HepG2 (cell line): ENCODE results near the gene ELMOD1. TPM values are rescaled to one million over a fixed set of nuclear protein-coding genes. Genes with fewer than 3 reads are reported as not detected.

Source experiments
- ATAC-seq: fragments of 200-7000 bp; cut with Tn5 transposase; 3 replicates; pipeline ENCODE4 v1.9.1; 2020; ENCODE audit warnings: mild to moderate bottlenecking, moderate library complexity
- BruUV-seq: library from RNA; stranded (reverse); fragments of 400-500 nt; replicated peaks from 2 replicates; lab custom pipeline; 2021; lab: Mats Ljungman, UMichigan
- CTCF ChIA-PET: fragments of 300-600 bp; formaldehyde crosslinking; extraction: SDS; loops from one replicate; lab custom pipeline; 2021; ENCODE audit warnings: low total read pairs, inconsistent platforms, low intra/inter-chr PET ratio; lab: Yijun Ruan, JAX
- POLR2A ChIA-PET: fragments of 350-600 bp; sonication (Branson Sonifier 250); formaldehyde crosslinking; loops from one replicate; lab custom pipeline; 2020; ENCODE audit warnings: antibody characterized with exemption, inconsistent platforms; lab: Yijun Ruan, JAX
- DNase-seq: peaks from one replicate; pipeline ENCODE4 v3.0.0-alpha.2; 2015; ENCODE audit warnings: low spot score
- FAIRE-seq: peaks from 3 replicates; lab custom pipeline; 2011; peaks lifted over from hg19 to GRCh38; lab: Jason Lieb, UNC
- H2AFZ ChIP-seq: one replicate; pipeline ENCODE4 v1.6.1; 2011; ENCODE audit warnings: low read length, inconsistent platforms
- H3K27ac ChIP-seq: fragments of 300-600 bp; 3 replicates; pipeline ENCODE4 v1.8.0; 2011; ENCODE audit warnings: mixed run types, mild to moderate bottlenecking, mixed read lengths, low read length, inconsistent platforms; ENCODE audit not compliant: insufficient read depth; ENCODE audit errors: extremely low read length
- H3K27me3 ChIP-seq, 2 experiments: fragments of 200-600 bp in 1 of 2; 2 replicates in 1 of 2; 3 replicates in 1 of 2; pipeline versions ENCODE4 v1.6.0 to v1.8.0; 2011; ENCODE audit warnings: low read length in 2 of 2, mild to moderate bottlenecking in 2 of 2, moderate library complexity in 2 of 2, inconsistent platforms in 1 of 2; ENCODE audit not compliant: insufficient read depth in 2 of 2, control insufficient read depth in 1 of 2
- H3K36me3 ChIP-seq, 2 experiments: fragments of 200-600 bp in 1 of 2; replicated peaks in 1 of 2; 2 replicates in 1 of 2; 3 replicates in 1 of 2; pipeline versions ENCODE4 v1.5.1 to v1.8.0; 2011; ENCODE audit warnings: low read length in 2 of 2, inconsistent platforms in 1 of 2; ENCODE audit not compliant: insufficient read depth in 2 of 2, control insufficient read depth in 1 of 2
- H3K4me1 ChIP-seq: 2 replicates; pipeline ENCODE4 v1.5.1; 2012; ENCODE audit warnings: low read length, inconsistent platforms; ENCODE audit not compliant: insufficient read depth
- H3K4me2 ChIP-seq: 2 replicates; pipeline ENCODE4 v1.6.0; 2011; ENCODE audit warnings: low read depth, low read length, inconsistent platforms
- H3K4me3 ChIP-seq, 3 experiments: fragments of 200-600 bp in 1 of 3; sonication (generic), shearing (Covaris generic) in 1 of 3; replicated peaks in 1 of 3; 2 replicates each; pipeline ENCODE4 v1.5.1; 2011 to 2016; ENCODE audit warnings: low read length in 3 of 3, inconsistent platforms in 2 of 3, low read depth in 2 of 3, mild to moderate bottlenecking in 2 of 3, control low read depth in 1 of 3, mixed read lengths in 1 of 3; ENCODE audit not compliant: insufficient read depth in 1 of 3
- H3K79me2 ChIP-seq: one replicate; pipeline ENCODE4 v1.6.1; 2011; ENCODE audit warnings: low read length, inconsistent platforms; ENCODE audit not compliant: insufficient read depth
- H3K9ac ChIP-seq: 2 replicates; pipeline ENCODE4 v1.6.0; 2011; ENCODE audit warnings: mild to moderate bottlenecking, low read depth, low read length, inconsistent platforms; ENCODE audit not compliant: insufficient read depth
- H3K9me3 ChIP-seq: 2 replicates; pipeline ENCODE4 v1.5.1; 2012; ENCODE audit warnings: mild to moderate bottlenecking, low read length
- H4K20me1 ChIP-seq: 2 replicates; pipeline ENCODE4 v1.6.0; 2011; ENCODE audit warnings: inconsistent platforms, mild to moderate bottlenecking, low read length, moderate library complexity; ENCODE audit not compliant: insufficient read depth
- BRD4 ChIP-seq: sonication (generic); formaldehyde crosslinking; IDR thresholded peaks from 2 replicates; pipeline ENCODE4 v1.4.0; 2020; ENCODE audit warnings: missing genetic modification reagents
- DNMT1 ChIP-seq: sonication (generic); formaldehyde crosslinking; IDR thresholded peaks from 2 replicates; pipeline ENCODE4 v1.5.1; 2020; ENCODE audit warnings: mild to moderate bottlenecking, missing genetic modification reagents
- GATAD1 ChIP-seq: IDR thresholded peaks from 2 replicates; pipeline ENCODE4 v1.6.1; 2016; ENCODE audit warnings: missing genetic modification reagents, missing compliant biosample characterization
- HDAC1 ChIP-seq: sonication (generic); formaldehyde crosslinking; IDR thresholded peaks from 2 replicates; pipeline ENCODE4 v1.5.1; 2020; ENCODE audit warnings: mild to moderate bottlenecking, missing genetic modification reagents
- MIER3 ChIP-seq: IDR thresholded peaks from 2 replicates; pipeline ENCODE4 v1.6.1; 2016; ENCODE audit warnings: missing compliant biosample characterization, borderline replicate concordance
- MYNN ChIP-seq: sonication (generic); formaldehyde crosslinking; IDR thresholded peaks from 2 replicates; pipeline ENCODE4 v1.4.0; 2020; ENCODE audit warnings: mild to moderate bottlenecking, low read depth, missing genetic modification reagents
- PBX2 ChIP-seq: IDR thresholded peaks from 2 replicates; pipeline ENCODE4 v1.6.1; 2016; ENCODE audit warnings: control low read depth
- RXRA ChIP-seq: sonication (generic); formaldehyde crosslinking; IDR thresholded peaks from 2 replicates; pipeline ENCODE4 v1.5.1; 2020; ENCODE audit warnings: missing genetic modification reagents
- SALL2 ChIP-seq: sonication (generic); formaldehyde crosslinking; IDR thresholded peaks from 2 replicates; pipeline ENCODE4 v1.8.1; 2023; ENCODE audit warnings: mild to moderate bottlenecking, missing genetic modification reagents, inconsistent platforms
- THAP7 ChIP-seq: sonication (generic); formaldehyde crosslinking; IDR thresholded peaks from 2 replicates; pipeline ENCODE4 v1.8.1; 2023; ENCODE audit warnings: mild to moderate bottlenecking, missing genetic modification reagents
- ZBTB8A ChIP-seq: sonication (generic); formaldehyde crosslinking; IDR thresholded peaks from 2 replicates; pipeline ENCODE4 v1.4.0; 2020; ENCODE audit warnings: mild to moderate bottlenecking, low read depth, missing genetic modification reagents, borderline replicate concordance
- ZNF607 ChIP-seq: sonication (generic); formaldehyde crosslinking; IDR thresholded peaks from 2 replicates; pipeline ENCODE4 v1.5.1; 2020; ENCODE audit warnings: missing genetic modification reagents, mild to moderate bottlenecking, borderline replicate concordance
- ZNF772 ChIP-seq: sonication (generic); formaldehyde crosslinking; IDR thresholded peaks from 2 replicates; pipeline ENCODE4 v1.5.0; 2020; ENCODE audit warnings: mild to moderate bottlenecking, missing genetic modification reagents
- ZSCAN31 ChIP-seq: sonication (generic); formaldehyde crosslinking; IDR thresholded peaks from 2 replicates; pipeline ENCODE4 v1.5.0; 2020; ENCODE audit warnings: low read depth, mild to moderate bottlenecking, missing genetic modification reagents
- WGBS: methylation state at CpG from one replicate; pipeline ENCODE4 v1.1.6; 2017; ENCODE audit warnings: low lambda C conversion rate; 5-methylcytosine and 5-hydroxymethylcytosine counted together
- in situ Hi-C: cut with HindIII; loops from 2 replicates; pipeline ENCODE4 v1.10.0; 2017; ENCODE audit warnings: low pct_unique_long_range_greater_than_20kb; ENCODE audit not compliant: extremely low pct_ligation_motif_present
- intact Hi-C: fragments of 100-400 bp; cut with micrococcal nuclease; formaldehyde crosslinking; loops from one replicate; pipeline ENCODE4 v1.10.0; 2022; ENCODE audit not compliant: unreplicated experiment
- polyA plus RNA-seq, 8 experiments: library from polyadenylated mRNA; depleted of rRNA in 3 of 8; stranded (reverse) in 7 of 8; unstranded in 1 of 8; fragments of >200 nt; fragmentation: Illumina TruSeq in 4 of 8; extraction: Trizol in 4 of 8; gene quantifications; 2 replicates each; pipeline versions ENCODE4 v1.2.1 to v1.2.3, GENCODE V29; 2011 to 2016; ENCODE audit warnings: low read depth in 4 of 8, missing spikeins in 1 of 8, mixed read lengths in 1 of 8; ENCODE audit not compliant: insufficient read depth in 1 of 8
- total RNA-seq, 5 experiments: library from RNA; depleted of rRNA; stranded (reverse); fragments of >200 nt; fragmentation: Illumina TruSeq; extraction: Trizol; gene quantifications; 2 replicates each; pipeline ENCODE4 v1.2.3, GENCODE V29; 2016; ENCODE audit warnings: low read depth in 1 of 5
- TF ChIP-seq, protein P1 (sequence below): IDR thresholded peaks from 2 replicates; pipeline ENCODE4 v1.6.1; 2018; ENCODE audit warnings: missing genetic modification reagents, mild to moderate bottlenecking, missing compliant biosample characterization
- TF ChIP-seq, protein P2 (sequence below): sonication (generic); formaldehyde crosslinking; IDR thresholded peaks from 2 replicates; pipeline ENCODE4 v1.5.1; 2020; ENCODE audit warnings: mild to moderate bottlenecking, missing genetic modification reagents, moderate library complexity

ELMOD1 gene
- total and polyA plus RNA-seq, 2 of the 13 experiments (the other 11 are each of a cell fraction or from before 2014, with no cell fraction given) = not detected

DNA sequence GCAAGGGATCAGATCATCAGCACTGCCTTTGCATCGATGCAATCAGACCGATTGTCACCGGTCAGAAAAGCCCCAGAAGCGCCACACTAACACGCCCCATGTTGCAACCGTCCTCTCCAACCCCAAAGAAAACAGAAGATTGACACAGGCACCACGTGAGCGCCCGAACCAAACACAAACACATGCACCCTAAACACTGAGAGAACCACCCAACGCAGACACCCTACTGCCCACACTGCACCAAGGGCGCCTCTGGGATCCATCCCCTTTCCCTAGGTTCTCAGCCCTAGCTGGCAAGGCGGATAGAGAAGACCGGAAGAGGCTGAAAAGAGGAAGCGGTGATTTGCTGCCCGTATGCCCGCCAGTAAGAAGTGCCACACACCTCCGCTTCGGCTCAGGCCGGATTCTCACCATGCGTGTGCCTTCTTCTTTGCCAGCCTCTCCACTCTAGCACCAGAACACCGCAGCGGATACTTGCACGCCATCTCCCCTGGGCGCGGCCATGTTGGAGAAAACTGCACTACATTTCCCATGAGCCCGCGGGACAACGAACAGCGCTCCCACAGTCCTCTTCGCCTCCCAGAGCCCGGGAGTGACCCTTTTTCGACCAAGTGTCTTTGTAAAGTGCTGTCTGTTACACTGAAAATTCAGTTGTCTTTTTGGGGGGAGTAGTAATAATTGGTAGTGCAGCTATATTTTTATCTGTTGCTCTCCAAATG lies 25.6 kb upstream of the ELMOD1 start, which contains the start of gene ALKBH8:
TSS of gene ALKBH8 (minus strand) at position 517 of the 719 bp plus-strand sequence. CDS start 4,842 bp downstream, outside the sequence.
- intact Hi-C loops (no loop called here), in situ Hi-C loops (loop anchor here (5.0 kb wide), 1 partner anchor 127 kb away; no protein-coding TSS in a partner anchor)
- Histone ChIP-seq H3K9me3 (no peaks in the 10 kb centered on the region), H3K79me2 (peaks cover 6% of the 10 kb centered on the region), H4K20me1 (no peaks in the 10 kb centered on the region), H3K36me3 (no peaks in the 10 kb centered on the region), H3K27me3 (peaks cover 0 to 4% of the 10 kb centered on the region in 2 experiments; a peak in 1 of 5 replicates), H3K4me2 (peak within 1 kb of the TSS; percentile 90), H2AFZ (peak within 1 kb of the TSS; percentile 90), H3K4me1 (peaks cover 19% of the 10 kb centered on the region), H3K27ac (peak within 1 kb of the TSS; percentile 67), H3K9ac (peak within 1 kb of the TSS; percentile 76), H3K4me3 (peak within 1 kb of the TSS; percentile 81 to 96 (median 84))
- no TSS peak for BruUV-seq
- FAIRE-seq (no peak), ATAC-seq (peak; percentile 97), DNase-seq (peak; percentile 54)
- CTCF ChIA-PET = no interaction called here
- 3% methylated on average over 25 of the region's 32 CpGs for WGBS
- POLR2A ChIA-PET = no interaction called here
- TF ChIP-seq, protein P1, sequence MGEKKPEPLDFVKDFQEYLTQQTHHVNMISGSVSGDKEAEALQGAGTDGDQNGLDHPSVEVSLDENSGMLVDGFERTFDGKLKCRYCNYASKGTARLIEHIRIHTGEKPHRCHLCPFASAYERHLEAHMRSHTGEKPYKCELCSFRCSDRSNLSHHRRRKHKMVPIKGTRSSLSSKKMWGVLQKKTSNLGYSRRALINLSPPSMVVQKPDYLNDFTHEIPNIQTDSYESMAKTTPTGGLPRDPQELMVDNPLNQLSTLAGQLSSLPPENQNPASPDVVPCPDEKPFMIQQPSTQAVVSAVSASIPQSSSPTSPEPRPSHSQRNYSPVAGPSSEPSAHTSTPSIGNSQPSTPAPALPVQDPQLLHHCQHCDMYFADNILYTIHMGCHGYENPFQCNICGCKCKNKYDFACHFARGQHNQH = peak; percentile 57; the same call in 1 of the 2 replicates
- peak; percentile 48; the same call in 1 of the 2 replicates for TF ChIP-seq ZNF607
- peak; percentile 72; the same call in 1 of the 2 replicates for TF ChIP-seq DNMT1
- TF ChIP-seq, protein P2, sequence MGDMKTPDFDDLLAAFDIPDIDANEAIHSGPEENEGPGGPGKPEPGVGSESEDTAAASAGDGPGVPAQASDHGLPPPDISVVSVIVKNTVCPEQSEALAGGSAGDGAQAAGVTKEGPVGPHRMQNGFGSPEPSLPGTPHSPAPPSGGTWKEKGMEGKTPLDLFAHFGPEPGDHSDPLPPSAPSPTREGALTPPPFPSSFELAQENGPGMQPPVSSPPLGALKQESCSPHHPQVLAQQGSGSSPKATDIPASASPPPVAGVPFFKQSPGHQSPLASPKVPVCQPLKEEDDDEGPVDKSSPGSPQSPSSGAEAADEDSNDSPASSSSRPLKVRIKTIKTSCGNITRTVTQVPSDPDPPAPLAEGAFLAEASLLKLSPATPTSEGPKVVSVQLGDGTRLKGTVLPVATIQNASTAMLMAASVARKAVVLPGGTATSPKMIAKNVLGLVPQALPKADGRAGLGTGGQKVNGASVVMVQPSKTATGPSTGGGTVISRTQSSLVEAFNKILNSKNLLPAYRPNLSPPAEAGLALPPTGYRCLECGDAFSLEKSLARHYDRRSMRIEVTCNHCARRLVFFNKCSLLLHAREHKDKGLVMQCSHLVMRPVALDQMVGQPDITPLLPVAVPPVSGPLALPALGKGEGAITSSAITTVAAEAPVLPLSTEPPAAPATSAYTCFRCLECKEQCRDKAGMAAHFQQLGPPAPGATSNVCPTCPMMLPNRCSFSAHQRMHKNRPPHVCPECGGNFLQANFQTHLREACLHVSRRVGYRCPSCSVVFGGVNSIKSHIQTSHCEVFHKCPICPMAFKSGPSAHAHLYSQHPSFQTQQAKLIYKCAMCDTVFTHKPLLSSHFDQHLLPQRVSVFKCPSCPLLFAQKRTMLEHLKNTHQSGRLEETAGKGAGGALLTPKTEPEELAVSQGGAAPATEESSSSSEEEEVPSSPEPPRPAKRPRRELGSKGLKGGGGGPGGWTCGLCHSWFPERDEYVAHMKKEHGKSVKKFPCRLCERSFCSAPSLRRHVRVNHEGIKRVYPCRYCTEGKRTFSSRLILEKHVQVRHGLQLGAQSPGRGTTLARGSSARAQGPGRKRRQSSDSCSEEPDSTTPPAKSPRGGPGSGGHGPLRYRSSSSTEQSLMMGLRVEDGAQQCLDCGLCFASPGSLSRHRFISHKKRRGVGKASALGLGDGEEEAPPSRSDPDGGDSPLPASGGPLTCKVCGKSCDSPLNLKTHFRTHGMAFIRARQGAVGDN (CRISPR knock-in tag) = peak; percentile 80
- peak; percentile 72 for TF ChIP-seq ZNF772 (CRISPR knock-in tag)
- peak; percentile 87 for TF ChIP-seq GATAD1 (CRISPR knock-in tag)
- TF ChIP-seq PBX2 (CRISPR knock-in tag) = 0 out of 2 replicates have a peak, but pooled peaks have one; percentile 43
- TF ChIP-seq MYNN (CRISPR knock-in tag) = no peak
- TF ChIP-seq ZBTB8A (CRISPR knock-in tag) = 0 out of 2 replicates have a peak, but pooled peaks have one; percentile 42
- no peak; the same call in 1 of the 2 replicates for TF ChIP-seq MIER3 (CRISPR knock-in tag)
- TF ChIP-seq HDAC1 (CRISPR knock-in tag) = peak; percentile 84
- 0 out of 2 replicates have a peak, but pooled peaks have one; percentile 48 for TF ChIP-seq THAP7 (CRISPR knock-in tag)
- TF ChIP-seq SALL2 = 0 out of 2 replicates have a peak, but pooled peaks have one; percentile 40
- 0 out of 2 replicates have a peak, but pooled peaks have one; percentile 18 for TF ChIP-seq RXRA
- TF ChIP-seq ZSCAN31 (CRISPR knock-in tag) = peak; percentile 77
- peak; percentile 75; the same call in 1 of the 2 replicates for TF ChIP-seq BRD4 (CRISPR knock-in tag)
